ENCODE measurements around the gene AK5. TPM values are rescaled to one million over a fixed set of nuclear protein-coding genes. Genes with fewer than 3 reads are reported as not detected.

Gene AK5
- total RNA-seq, 1 donor from 2014 or later = 0.91 TPM

- H3K27me3 Mint-ChIP-seq (ENCODE audit: unreplicated experiment) = no peaks in the 10 kb centered on the region
- no peak overlapping the region for H3K27ac Mint-ChIP-seq (ENCODE audit: unreplicated experiment)
- no peak overlapping the region for H3K4me3 Mint-ChIP-seq (ENCODE audit: unreplicated experiment)
- DNase-seq = no peak
- TF ChIP-seq, protein P1, sequence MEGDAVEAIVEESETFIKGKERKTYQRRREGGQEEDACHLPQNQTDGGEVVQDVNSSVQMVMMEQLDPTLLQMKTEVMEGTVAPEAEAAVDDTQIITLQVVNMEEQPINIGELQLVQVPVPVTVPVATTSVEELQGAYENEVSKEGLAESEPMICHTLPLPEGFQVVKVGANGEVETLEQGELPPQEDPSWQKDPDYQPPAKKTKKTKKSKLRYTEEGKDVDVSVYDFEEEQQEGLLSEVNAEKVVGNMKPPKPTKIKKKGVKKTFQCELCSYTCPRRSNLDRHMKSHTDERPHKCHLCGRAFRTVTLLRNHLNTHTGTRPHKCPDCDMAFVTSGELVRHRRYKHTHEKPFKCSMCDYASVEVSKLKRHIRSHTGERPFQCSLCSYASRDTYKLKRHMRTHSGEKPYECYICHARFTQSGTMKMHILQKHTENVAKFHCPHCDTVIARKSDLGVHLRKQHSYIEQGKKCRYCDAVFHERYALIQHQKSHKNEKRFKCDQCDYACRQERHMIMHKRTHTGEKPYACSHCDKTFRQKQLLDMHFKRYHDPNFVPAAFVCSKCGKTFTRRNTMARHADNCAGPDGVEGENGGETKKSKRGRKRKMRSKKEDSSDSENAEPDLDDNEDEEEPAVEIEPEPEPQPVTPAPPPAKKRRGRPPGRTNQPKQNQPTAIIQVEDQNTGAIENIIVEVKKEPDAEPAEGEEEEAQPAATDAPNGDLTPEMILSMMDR (IDR thresholded peaks at IDR 0.05; ENCODE audit: partially characterized antibody, unreplicated experiment) = no peak
- H3K4me1 Mint-ChIP-seq (ENCODE audit: low read depth, unreplicated experiment) = no peaks in the 10 kb centered on the region
- H3K9me3 Mint-ChIP-seq (ENCODE audit: unreplicated experiment) = peaks cover 2% of the 10 kb centered on the region
- no peaks in the 10 kb centered on the region for H3K36me3 Mint-ChIP-seq (ENCODE audit: unreplicated experiment)
Measured at GRCh38 chr1:77545970-77546369, 264.2 kb downstream of the AK5 start.

DNA sequence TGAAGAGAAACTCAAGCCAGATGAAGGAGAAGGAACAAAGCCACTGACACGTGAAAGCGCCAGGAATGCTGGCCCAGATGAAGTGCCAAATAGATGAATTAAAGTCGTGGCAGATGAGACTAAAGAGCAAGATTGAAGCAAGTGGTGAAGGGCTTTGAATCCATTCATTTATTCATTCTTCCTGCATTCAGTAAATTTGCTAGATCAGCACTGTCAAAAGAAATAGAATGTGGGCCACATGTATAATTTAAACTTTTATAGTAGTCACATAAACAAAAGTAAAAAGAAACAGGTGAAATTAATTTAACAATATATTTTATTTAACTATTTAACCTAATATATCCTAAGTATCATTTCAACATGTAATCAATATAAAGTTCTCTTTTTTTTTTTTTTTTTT lies 265.1 kb downstream of the AK5 start:
- TF ChIP-seq, protein P1 (IDR thresholded peaks at IDR 0.05; ENCODE audit: partially characterized antibody, unreplicated experiment) = no peak

GRCh38 chr1:77548285-77548684 lies 266.5 kb downstream of the AK5 start:
- no peak overlapping the region for H3K4me3 Mint-ChIP-seq (ENCODE audit: unreplicated experiment)
- TF ChIP-seq, protein P1 (IDR thresholded peaks at IDR 0.05; ENCODE audit: partially characterized antibody, unreplicated experiment) = no peak
- H3K4me1 Mint-ChIP-seq (ENCODE audit: low read depth, unreplicated experiment) = no peaks in the 10 kb centered on the region
- H3K27ac Mint-ChIP-seq (ENCODE audit: unreplicated experiment) = no peak overlapping the region
- DNase-seq = no peak
- H3K36me3 Mint-ChIP-seq (ENCODE audit: unreplicated experiment) = no peaks in the 10 kb centered on the region
- H3K9me3 Mint-ChIP-seq (ENCODE audit: unreplicated experiment) = peaks cover 2% of the 10 kb centered on the region
- H3K27me3 Mint-ChIP-seq (ENCODE audit: unreplicated experiment) = no peaks in the 10 kb centered on the region

More for the DNA sequence above, 265.1 kb downstream of the AK5 start:
- Mint-ChIP-seq H3K27me3 (ENCODE audit: unreplicated experiment) (no peaks in the 10 kb centered on the region), H3K9me3 (ENCODE audit: unreplicated experiment) (peaks cover 2% of the 10 kb centered on the region), H3K4me1 (ENCODE audit: low read depth, unreplicated experiment) (no peaks in the 10 kb centered on the region), H3K36me3 (ENCODE audit: unreplicated experiment) (no peaks in the 10 kb centered on the region), H3K4me3 (ENCODE audit: unreplicated experiment) (no peak overlapping the region), H3K27ac (ENCODE audit: unreplicated experiment) (no peak overlapping the region)
- no peak for DNase-seq

- Mint-ChIP-seq H3K36me3 (ENCODE audit: unreplicated experiment) (no peaks in the 10 kb centered on the region), H3K27me3 (ENCODE audit: unreplicated experiment) (no peaks in the 10 kb centered on the region), H3K4me1 (ENCODE audit: low read depth, unreplicated experiment) (no peaks in the 10 kb centered on the region), H3K9me3 (ENCODE audit: unreplicated experiment) (no peaks in the 10 kb centered on the region), H3K27ac (ENCODE audit: unreplicated experiment) (no peak overlapping the region), H3K4me3 (ENCODE audit: unreplicated experiment) (no peak overlapping the region)
- DNase-seq = no peak
- TF ChIP-seq, protein P1 (IDR thresholded peaks at IDR 0.05; ENCODE audit: partially characterized antibody, unreplicated experiment) = no peak
Measured at GRCh38 chr1:77550135-77550534, 268.3 kb downstream of the AK5 start.

- TF ChIP-seq, protein P1 (IDR thresholded peaks at IDR 0.05; ENCODE audit: partially characterized antibody, unreplicated experiment) = no peak
Measured at GRCh38 chr1:77552626-77553025, 270.8 kb downstream of the AK5 start.

More at GRCh38 chr1:77552626-77553025, 270.8 kb downstream of the AK5 start:
- peaks cover 2% of the 10 kb centered on the region for H3K9me3 Mint-ChIP-seq (ENCODE audit: unreplicated experiment)
- no peak overlapping the region for H3K27ac Mint-ChIP-seq (ENCODE audit: unreplicated experiment)
- no peaks in the 10 kb centered on the region for H3K4me1 Mint-ChIP-seq (ENCODE audit: low read depth, unreplicated experiment)
- no peak for DNase-seq
- no peaks in the 10 kb centered on the region for H3K36me3 Mint-ChIP-seq (ENCODE audit: unreplicated experiment)
- H3K4me3 Mint-ChIP-seq (ENCODE audit: unreplicated experiment) = no peak overlapping the region
- no peaks in the 10 kb centered on the region for H3K27me3 Mint-ChIP-seq (ENCODE audit: unreplicated experiment)

Measured in glutamatergic neuron (in vitro differentiated cells).